Ovary (tissue), 9 donors: ENCODE results near the gene PTGDR. TPM values are rescaled to one million over a fixed set of nuclear protein-coding genes. Genes with fewer than 3 reads are reported as not detected.

Experiments used
- DNase-seq, 5 donors: peaks; one replicate each; pipeline ENCODE4 v3.0.0-alpha.2; 2019 to 2020
- H3K27ac ChIP-seq, 2 donors: fragments of 200-600 bp; one replicate each; pipeline versions ENCODE4 v1.5.1 to v1.8.0; 2019 to 2022
- H3K27me3 ChIP-seq: fragments of 200-600 bp; one replicate; pipeline ENCODE4 v1.8.0; 2022
- H3K36me3 ChIP-seq: fragments of 200-600 bp; sonication (generic); one replicate; pipeline ENCODE4 v1.5.1; 2019
- H3K4me1 ChIP-seq: one replicate; pipeline ENCODE4 v1.8.1; 2013; ENCODE audit warnings: mild to moderate bottlenecking, moderate library complexity; ENCODE audit not compliant: insufficient read depth
- H3K4me3 ChIP-seq: fragments of 200-600 bp; sonication (generic); one replicate; pipeline ENCODE4 v1.5.1; 2017
- H3K9me3 ChIP-seq, 2 donors: fragments of 200-600 bp in 1 of 2; sonication (generic) in 1 of 2; one replicate each; pipeline versions ENCODE4 v1.5.1 to v1.8.1; 2013 to 2019; ENCODE audit warnings: mild to moderate bottlenecking in 1 of 2, moderate library complexity in 1 of 2
- EP300 ChIP-seq: sonication (generic); formaldehyde crosslinking; IDR thresholded peaks from one replicate; pipeline ENCODE4 v1.6.1; 2017; ENCODE audit warnings: antibody characterized with exemption
- POLR2A ChIP-seq: fragments of 450-650 bp; IDR thresholded peaks from one replicate; pipeline ENCODE4 v1.6.1; 2017; ENCODE audit warnings: antibody characterized with exemption, mild to moderate bottlenecking, moderate library complexity
- WGBS, 3 donors: extraction: QIAGEN DNeasy Blood & Tissue Kit in 1 of 3; methylation state at CpG; one replicate each; pipeline versions ENCODE4 v1.1.5 to v1.1.7; 2013 to 2017; 5-methylcytosine and 5-hydroxymethylcytosine counted together
- intact Hi-C, 4 donors: fragments of 100-400 bp; cut with DNase I; formaldehyde crosslinking; loops; one replicate each; pipeline versions ENCODE4 v1.11.0 to v1.15.1; 2022 to 2023
- polyA plus RNA-seq, 2 donors: library from polyadenylated mRNA; stranded (reverse); fragments of 200-250 nt in 1 of 2; fragments of 350-450 nt in 1 of 2; fragmentation: Illumina TruSeq in 1 of 2; extraction: RNeasy Lipid Tissue Mini Kit (QIAGEN cat#74804) in 1 of 2; gene quantifications; one replicate each; pipeline ENCODE4 v1.2.3, GENCODE V29; 2013 to 2014
- total RNA-seq, 7 donors: library from RNA; depleted of rRNA in 2 of 7; stranded (reverse); fragments of >200 nt in 2 of 7; fragmentation: NEBNext Ultra II Directional in 3 of 7; extraction: Animal tissue kit (Norgen Biotek cat#: 25700) in 3 of 7; gene quantifications; one replicate each; pipeline versions ENCODE4 v1.1.0 to v1.2.4, GENCODE V29; 2016 to 2023
- TF ChIP-seq, protein P1 (sequence below), 3 donors: fragments of 450-650 bp in 2 of 3; fragments of 200-600 bp in 1 of 3; IDR thresholded peaks; one replicate each; pipeline versions ENCODE4 v1.5.1 to v1.8.0; 2016 to 2022; ENCODE audit warnings: antibody characterized with exemption in 3 of 3, mild to moderate bottlenecking in 1 of 3
- donor health status: DM: no; HTN: no; CAD: no; lungs with moderate emphysema.
- donor health status: DM: no; HTN: no; CAD: no.
- donor health status: Bipolar disorder and iron deficiency.
- donor health status: DM: yes; HTN: yes; CAD: no.
- donor health status: DM: no; HTN: no; CAD: no.
- donor health status: DM: yes; HTN: yes; CAD: no.

PTGDR gene
- total and polyA plus RNA-seq, 9 donors: 0.10 to 1.8 (median 0.52) TPM

DNA sequence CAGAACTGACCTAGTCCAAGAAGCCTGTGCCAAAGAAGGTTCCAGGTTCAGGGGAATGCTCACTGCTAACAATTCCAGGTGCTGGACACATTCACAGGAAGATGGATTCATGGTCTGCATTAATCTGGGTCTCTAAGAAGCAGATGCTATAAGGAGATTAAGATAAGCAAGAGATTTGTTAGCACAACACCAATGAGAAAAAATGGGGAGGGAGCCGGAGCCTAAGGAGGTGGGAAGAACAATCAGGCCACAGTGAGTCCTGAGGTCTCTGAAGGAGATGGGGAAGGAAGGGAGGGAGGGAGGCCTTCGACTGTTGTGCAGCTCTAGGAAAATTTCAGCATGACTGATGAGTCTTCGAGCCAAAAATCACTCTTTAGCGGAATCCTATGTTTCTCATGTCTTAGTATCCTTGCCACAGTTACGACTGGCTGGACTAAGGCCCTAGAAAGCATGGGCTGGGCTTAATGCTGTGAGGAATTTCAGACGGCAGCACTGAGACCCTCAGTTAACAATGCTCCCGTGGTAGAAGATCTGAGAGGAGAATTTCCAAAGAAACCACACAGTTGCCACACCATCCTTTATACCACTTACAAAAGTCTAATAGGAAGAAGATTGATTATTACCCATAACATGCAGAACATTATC is 31.5 kb upstream of the PTGDR start:
- Histone ChIP-seq H3K27ac (no peak overlapping the region), H3K9me3 (no peaks in the 10 kb centered on the region), H3K36me3 (no peaks in the 10 kb centered on the region), H3K4me1 (no peaks in the 10 kb centered on the region), H3K4me3 (no peak overlapping the region), H3K27me3 (no peaks in the 10 kb centered on the region)
- intact Hi-C loops: no loop called here
- no peak for DNase-seq
- 74 to 83% (median 76%) methylated on average over 7 of the region's 7 CpGs for WGBS, 3 donors
- TF ChIP-seq POLR2A (no peak), EP300 (no peak)
- TF ChIP-seq, protein P1, sequence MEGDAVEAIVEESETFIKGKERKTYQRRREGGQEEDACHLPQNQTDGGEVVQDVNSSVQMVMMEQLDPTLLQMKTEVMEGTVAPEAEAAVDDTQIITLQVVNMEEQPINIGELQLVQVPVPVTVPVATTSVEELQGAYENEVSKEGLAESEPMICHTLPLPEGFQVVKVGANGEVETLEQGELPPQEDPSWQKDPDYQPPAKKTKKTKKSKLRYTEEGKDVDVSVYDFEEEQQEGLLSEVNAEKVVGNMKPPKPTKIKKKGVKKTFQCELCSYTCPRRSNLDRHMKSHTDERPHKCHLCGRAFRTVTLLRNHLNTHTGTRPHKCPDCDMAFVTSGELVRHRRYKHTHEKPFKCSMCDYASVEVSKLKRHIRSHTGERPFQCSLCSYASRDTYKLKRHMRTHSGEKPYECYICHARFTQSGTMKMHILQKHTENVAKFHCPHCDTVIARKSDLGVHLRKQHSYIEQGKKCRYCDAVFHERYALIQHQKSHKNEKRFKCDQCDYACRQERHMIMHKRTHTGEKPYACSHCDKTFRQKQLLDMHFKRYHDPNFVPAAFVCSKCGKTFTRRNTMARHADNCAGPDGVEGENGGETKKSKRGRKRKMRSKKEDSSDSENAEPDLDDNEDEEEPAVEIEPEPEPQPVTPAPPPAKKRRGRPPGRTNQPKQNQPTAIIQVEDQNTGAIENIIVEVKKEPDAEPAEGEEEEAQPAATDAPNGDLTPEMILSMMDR (IDR thresholded peaks at IDR 0.05): no peak

DNA sequence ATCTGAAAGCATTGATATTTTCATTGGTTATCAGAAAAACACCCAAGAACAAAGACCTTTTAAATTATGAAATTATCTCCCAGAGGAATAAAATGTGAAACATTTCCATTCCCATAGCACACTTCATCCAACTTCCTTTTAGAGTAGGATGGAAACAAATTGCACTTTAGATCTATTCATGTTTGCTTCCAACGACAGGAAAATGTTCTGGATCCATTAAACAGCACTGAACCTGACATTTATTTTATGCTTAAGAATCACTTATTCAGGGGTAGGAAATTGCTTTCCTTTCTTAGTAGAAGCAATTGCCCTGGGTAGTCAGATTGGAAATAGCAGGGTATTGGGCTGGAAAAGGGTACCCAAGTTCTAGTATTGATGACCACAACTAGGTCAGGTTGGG is 28.8 kb upstream of the PTGDR start:
- Histone ChIP-seq H3K27ac (no peak overlapping the region), H3K4me3 (no peak overlapping the region), H3K9me3 (no peaks in the 10 kb centered on the region), H3K27me3 (no peaks in the 10 kb centered on the region), H3K36me3 (no peaks in the 10 kb centered on the region), H3K4me1 (no peaks in the 10 kb centered on the region)
- 50 to 77% (median 71%) methylated on average over 1 of the region's 1 CpG for WGBS, 3 donors
- intact Hi-C loops: no loop called here
- DNase-seq: no peak
- TF ChIP-seq EP300 (no peak), POLR2A (no peak)
- TF ChIP-seq, protein P1 (IDR thresholded peaks at IDR 0.05): no peak

DNA sequence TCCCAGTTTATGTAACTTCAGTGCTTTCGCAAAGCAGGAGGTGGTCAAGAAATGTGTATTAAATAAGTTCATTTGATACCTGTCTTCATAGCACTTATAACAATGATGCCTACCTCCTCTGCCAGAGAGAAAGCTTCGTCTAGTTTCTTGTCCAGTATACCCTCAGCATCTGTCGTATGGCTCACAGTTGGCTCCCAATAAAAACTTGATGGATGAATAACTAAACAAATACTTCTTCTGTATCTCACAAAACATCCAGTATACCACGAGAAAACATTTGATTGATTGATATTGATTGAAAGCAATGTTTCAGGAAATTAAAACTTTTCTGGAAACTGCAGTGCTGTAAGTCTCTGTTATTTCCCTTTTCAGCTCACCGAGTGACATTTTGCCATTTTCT is 26.9 kb upstream of the PTGDR start:
- Histone ChIP-seq H3K4me1 (no peaks in the 10 kb centered on the region), H3K27me3 (no peaks in the 10 kb centered on the region), H3K27ac (no peak overlapping the region), H3K36me3 (no peaks in the 10 kb centered on the region), H3K4me3 (no peak overlapping the region), H3K9me3 (no peaks in the 10 kb centered on the region)
- TF ChIP-seq POLR2A (no peak), EP300 (no peak)
- TF ChIP-seq, protein P1 (IDR thresholded peaks at IDR 0.05): no peak
- DNase-seq: no peak
- 60 to 63% (median 61%) methylated on average over 5 of the region's 5 CpGs for WGBS, 3 donors
- intact Hi-C loops: no loop called here

DNA sequence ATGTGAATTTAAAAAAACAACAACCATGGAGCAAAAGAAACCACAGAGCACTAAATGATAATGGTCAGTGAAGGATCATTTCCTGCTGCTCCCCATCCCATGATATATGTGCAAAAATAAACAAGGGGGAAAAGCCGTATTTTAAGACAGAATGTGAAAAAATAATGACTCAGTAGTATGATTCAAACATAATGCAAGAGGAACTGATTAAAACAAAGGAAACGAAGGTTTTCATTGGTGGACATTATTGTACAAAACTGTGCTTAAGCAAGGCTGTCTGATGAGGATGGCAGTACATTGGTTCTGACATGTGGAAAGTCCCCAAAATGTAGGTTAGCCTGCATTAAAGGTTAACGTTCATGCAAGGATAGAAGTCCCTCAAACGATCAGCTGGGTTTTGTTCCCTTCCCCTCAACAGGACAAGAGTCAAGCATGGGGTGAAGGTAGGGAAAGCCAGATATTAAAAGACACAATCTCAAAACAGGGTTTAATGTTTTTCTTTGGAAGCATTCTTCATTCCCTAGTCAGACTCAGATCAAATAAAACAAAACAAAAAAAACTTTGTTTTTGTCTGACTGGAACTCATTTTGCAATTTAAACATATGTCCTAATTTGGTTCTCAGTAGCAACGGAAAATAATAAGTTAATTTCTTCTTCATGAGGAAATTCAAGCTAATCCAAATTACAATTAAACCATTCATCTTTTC is 26.3 kb upstream of the PTGDR start:
- Histone ChIP-seq H3K9me3 (no peaks in the 10 kb centered on the region), H3K27ac (no peak overlapping the region), H3K4me3 (no peak overlapping the region), H3K4me1 (no peaks in the 10 kb centered on the region), H3K36me3 (no peaks in the 10 kb centered on the region), H3K27me3 (no peaks in the 10 kb centered on the region)
- DNase-seq: no peak
- intact Hi-C loops: no loop called here
- 10 to 27% (median 10%) methylated on average over 5 of the region's 5 CpGs for WGBS, 3 donors
- TF ChIP-seq EP300 (no peak), POLR2A (no peak)
- TF ChIP-seq, protein P1 (IDR thresholded peaks at IDR 0.05): no peak
